Raji (cell line): Measurements from ENCODE around the gene RBM47.

ENCODE experiments used
- POLR2A ChIP-seq: IDR thresholded peaks from 2 replicates; pipeline ENCODE4 v1.6.1; 2011; ENCODE audit warnings: low read depth, low read length, control low read depth; ENCODE audit not compliant: insufficient read depth

Gene RBM47

DNA sequence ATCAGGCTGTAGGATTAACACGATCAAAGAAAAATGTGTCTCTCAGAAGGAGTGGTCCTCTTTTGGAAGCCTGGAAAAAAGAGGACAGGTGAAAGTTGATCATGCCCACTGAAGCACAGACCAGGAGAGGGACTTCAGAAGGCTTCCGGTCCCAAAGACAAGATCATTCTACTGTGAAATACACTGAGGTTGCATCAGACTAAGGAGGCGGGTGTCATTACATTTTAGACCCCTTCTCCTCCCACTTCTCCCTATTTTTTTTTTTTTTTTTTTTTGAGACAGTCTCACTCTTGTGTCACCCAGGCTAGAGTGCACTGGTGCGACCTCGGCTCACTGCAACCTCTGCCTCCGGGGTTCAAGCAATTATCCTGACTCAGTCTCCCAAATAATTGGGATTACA is 67.5 kb downstream of the RBM47 start:
- no peak for TF ChIP-seq POLR2A

DNA sequence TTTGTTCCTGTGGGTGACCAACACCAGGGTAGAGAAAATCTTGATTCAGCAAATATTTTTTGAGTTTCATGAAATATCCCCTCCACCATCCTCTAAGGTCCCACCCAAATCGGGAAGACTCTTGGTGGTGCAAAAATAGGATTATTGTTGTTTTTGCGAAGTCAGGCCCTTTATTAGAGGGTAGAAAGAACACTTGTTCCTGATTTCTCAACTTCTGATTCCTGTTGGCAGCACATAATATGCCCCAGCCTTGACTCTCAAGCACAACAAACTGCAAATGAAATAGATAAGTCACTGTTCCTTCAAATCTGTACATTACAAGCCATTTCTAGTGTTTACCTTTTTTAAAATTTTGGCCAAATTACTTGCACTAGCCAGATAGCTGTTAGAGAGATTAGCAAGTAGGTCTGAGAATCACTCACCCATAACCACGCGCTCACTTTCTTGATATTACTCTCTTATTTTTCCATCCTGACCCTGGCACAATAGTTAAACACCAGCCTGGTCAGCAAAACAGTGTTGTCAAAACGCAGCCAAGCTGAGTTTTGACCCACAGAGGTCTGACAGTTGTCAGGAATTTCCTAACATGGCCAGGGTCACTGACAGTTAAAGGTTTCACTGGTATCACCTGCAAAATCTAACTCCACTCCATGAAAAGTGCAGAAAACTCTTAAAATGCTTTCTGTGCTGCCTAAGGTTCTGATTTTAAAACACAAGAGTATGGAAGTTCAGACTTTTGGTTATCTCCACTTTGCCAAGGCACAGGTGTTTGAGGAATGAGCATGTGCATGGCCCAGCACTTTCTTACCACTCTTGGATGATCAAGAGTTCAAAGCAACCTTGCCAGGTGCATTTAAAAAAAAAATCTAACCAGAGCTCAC is 69.8 kb downstream of the RBM47 start:
- no peak for TF ChIP-seq POLR2A

DNA sequence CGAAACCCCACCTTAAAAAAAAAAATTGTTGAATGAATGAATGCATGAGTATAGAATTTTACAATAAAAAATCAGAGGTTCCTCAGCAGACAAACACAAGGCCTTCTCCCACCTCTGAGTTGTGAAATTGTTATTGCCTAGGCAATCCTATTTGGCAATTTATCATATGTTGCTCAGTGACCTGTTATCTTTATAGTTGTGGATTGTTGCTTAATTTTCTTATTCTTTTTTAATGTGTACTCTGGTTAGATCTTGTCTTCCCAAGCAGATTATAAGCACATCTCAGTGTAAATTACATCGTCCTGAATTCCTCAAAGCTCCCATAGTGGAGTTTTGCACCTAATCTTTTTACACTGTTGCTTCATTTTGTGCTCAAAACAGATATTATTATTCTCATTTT is 71.9 kb downstream of the RBM47 start:
- TF ChIP-seq POLR2A = no peak

- no peak for TF ChIP-seq POLR2A
Measured at GRCh38 chr4:40555176-40555900, 74.3 kb downstream of the RBM47 start.

GRCh38 chr4:40553995-40554394 is 75.7 kb downstream of the RBM47 start:
- TF ChIP-seq POLR2A = no peak

- no peak for TF ChIP-seq POLR2A
Measured at GRCh38 chr4:40552536-40552935, 77.1 kb downstream of the RBM47 start.

GRCh38 chr4:40550948-40551462 is 78.7 kb downstream of the RBM47 start:
- no peak for TF ChIP-seq POLR2A

GRCh38 chr4:40550196-40550595 is 79.5 kb downstream of the RBM47 start:
- TF ChIP-seq POLR2A = no peak

- TF ChIP-seq POLR2A = no peak
Measured at GRCh38 chr4:40548256-40548655, 81.4 kb downstream of the RBM47 start.

- no peak for TF ChIP-seq POLR2A
Measured at GRCh38 chr4:40547789-40548132, 81.9 kb downstream of the RBM47 start.

GRCh38 chr4:40546969-40547788 is 82.5 kb downstream of the RBM47 start:
- TF ChIP-seq POLR2A = no peak

DNA sequence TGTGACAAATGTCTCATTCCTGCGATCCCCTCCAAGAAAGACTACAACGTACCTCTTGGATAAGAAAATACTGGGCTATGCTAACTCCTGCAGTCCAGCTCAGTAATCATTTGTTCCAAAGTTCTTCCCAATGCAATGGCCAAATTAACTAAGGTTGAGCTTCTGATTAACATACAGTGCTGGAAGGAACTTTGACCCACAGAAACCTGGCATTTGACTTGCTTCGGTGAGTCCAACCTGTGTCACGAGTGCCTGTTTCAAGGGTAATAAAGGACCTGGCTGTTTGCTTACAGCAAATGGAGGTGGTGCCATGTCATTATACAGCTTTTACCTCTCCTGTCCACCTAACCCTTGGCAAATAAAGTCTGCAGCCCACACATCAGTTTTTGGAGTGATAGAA is 83.2 kb downstream of the RBM47 start:
- TF ChIP-seq POLR2A = no peak

GRCh38 chr4:40544221-40544620 is 85.4 kb downstream of the RBM47 start:
- TF ChIP-seq POLR2A = no peak

DNA sequence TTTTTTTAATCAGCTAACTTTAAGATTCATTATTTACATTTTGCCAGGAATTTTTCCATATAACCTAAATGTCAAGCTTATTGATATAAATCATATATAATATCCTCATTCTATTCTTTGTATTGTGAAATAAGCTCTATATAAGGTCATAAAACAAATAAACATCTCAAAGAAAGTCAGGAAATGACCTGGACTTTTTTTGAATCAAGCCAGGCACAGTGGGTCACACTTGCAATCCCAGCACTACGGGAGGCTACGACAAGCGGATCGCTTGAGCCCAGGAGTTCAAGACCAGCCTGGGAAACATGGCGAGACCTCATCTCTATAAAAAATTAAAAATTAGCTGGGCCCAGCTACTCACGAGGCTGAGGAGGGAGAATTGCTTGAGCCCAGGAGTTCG is 88.9 kb downstream of the RBM47 start:
- TF ChIP-seq POLR2A = no peak

- TF ChIP-seq POLR2A = no peak
Measured at GRCh38 chr4:40536032-40536431, 93.6 kb downstream of the RBM47 start.
